HepG2 (cell line): Measurements from ENCODE around the gene DENND5B. TPM values are rescaled to one million over a fixed set of nuclear protein-coding genes. Genes with fewer than 3 reads are reported as not detected.

Source experiments
- CENPX ChIP-seq: sonication (generic); formaldehyde crosslinking; IDR thresholded peaks from 2 replicates; pipeline ENCODE4 v1.9.0; 2021; ENCODE audit warnings: mild to moderate bottlenecking, missing genetic modification reagents, moderate library complexity
- ETV5 ChIP-seq: IDR thresholded peaks from 2 replicates; pipeline ENCODE4 v1.6.1; 2018; ENCODE audit warnings: missing biosample characterization, missing genetic modification reagents, inconsistent platforms, borderline replicate concordance
- KAT8 ChIP-seq: IDR thresholded peaks from 2 replicates; pipeline ENCODE4 v1.6.1; 2016; ENCODE audit warnings: missing genetic modification reagents, missing compliant biosample characterization
- KLF9 ChIP-seq: IDR thresholded peaks from 2 replicates; pipeline ENCODE4 v1.6.1; 2016; ENCODE audit warnings: low read depth
- MIER3 ChIP-seq: IDR thresholded peaks from 2 replicates; pipeline ENCODE4 v1.6.1; 2016; ENCODE audit warnings: missing compliant biosample characterization, borderline replicate concordance
- MTF1 ChIP-seq: sonication (generic); formaldehyde crosslinking; IDR thresholded peaks from 2 replicates; pipeline ENCODE4 v1.5.0; 2020; ENCODE audit warnings: missing genetic modification reagents
- NFIB ChIP-seq: sonication (generic); formaldehyde crosslinking; IDR thresholded peaks from 2 replicates; pipeline ENCODE4 v1.9.0; 2021; ENCODE audit warnings: missing genetic modification reagents, mild to moderate bottlenecking, borderline replicate concordance
- RFX5 ChIP-seq: IDR thresholded peaks from 2 replicates; pipeline ENCODE4 v1.6.1; 2011; ENCODE audit warnings: low read depth, low read length, improper control_type of control experiment
- SRSF9 ChIP-seq: fragments of 200-400 bp; formaldehyde crosslinking; IDR thresholded peaks from 2 replicates; pipeline ENCODE4 v1.6.1; 2018; ENCODE audit warnings: borderline replicate concordance, mild to moderate bottlenecking, low read depth, low read length; ENCODE audit not compliant: insufficient read depth, poor library complexity, severe bottlenecking
- TCF7 ChIP-seq: sonication (generic); IDR thresholded peaks from 2 replicates; pipeline ENCODE4 v1.6.1; 2016; ENCODE audit warnings: antibody characterized with exemption, low read depth
- ZNF121 ChIP-seq: sonication (generic); formaldehyde crosslinking; IDR thresholded peaks from 2 replicates; pipeline ENCODE4 v1.5.0; 2020; ENCODE audit warnings: mild to moderate bottlenecking, missing genetic modification reagents
- ZNF326 ChIP-seq: sonication (generic); formaldehyde crosslinking; IDR thresholded peaks from 2 replicates; pipeline ENCODE4 v1.4.0; 2020; ENCODE audit warnings: missing genetic modification reagents, borderline replicate concordance
- ZNF333 ChIP-seq: sonication (generic); formaldehyde crosslinking; IDR thresholded peaks from 2 replicates; pipeline ENCODE4 v1.4.0; 2020; ENCODE audit warnings: mild to moderate bottlenecking, missing genetic modification reagents, borderline replicate concordance
- ZNF773 ChIP-seq: sonication (generic); formaldehyde crosslinking; IDR thresholded peaks from 2 replicates; pipeline ENCODE4 v1.4.0; 2020; ENCODE audit warnings: missing genetic modification reagents, borderline replicate concordance
- ZSCAN31 ChIP-seq: sonication (generic); formaldehyde crosslinking; IDR thresholded peaks from 2 replicates; pipeline ENCODE4 v1.5.0; 2020; ENCODE audit warnings: low read depth, mild to moderate bottlenecking, missing genetic modification reagents
- polyA plus RNA-seq, 8 experiments: library from polyadenylated mRNA; depleted of rRNA in 3 of 8; stranded (reverse) in 7 of 8; unstranded in 1 of 8; fragments of >200 nt; fragmentation: Illumina TruSeq in 4 of 8; extraction: Trizol in 4 of 8; gene quantifications; 2 replicates each; pipeline versions ENCODE4 v1.2.1 to v1.2.3, GENCODE V29; 2011 to 2016; ENCODE audit warnings: low read depth in 4 of 8, missing spikeins in 1 of 8, mixed read lengths in 1 of 8; ENCODE audit not compliant: insufficient read depth in 1 of 8
- total RNA-seq, 5 experiments: library from RNA; depleted of rRNA; stranded (reverse); fragments of >200 nt; fragmentation: Illumina TruSeq; extraction: Trizol; gene quantifications; 2 replicates each; pipeline ENCODE4 v1.2.3, GENCODE V29; 2016; ENCODE audit warnings: low read depth in 1 of 5
- TF ChIP-seq, protein P1 (sequence below): IDR thresholded peaks from 2 replicates; pipeline ENCODE4 v1.6.1; 2016; ENCODE audit warnings: low read depth, control low read depth
- TF ChIP-seq, protein P2 (sequence below): sonication (generic); formaldehyde crosslinking; conservative IDR thresholded peaks from 2 replicates; pipeline ENCODE4 v1.4.0; 2020; ENCODE audit warnings: missing genetic modification reagents
- TF ChIP-seq, protein P3 (sequence below): sonication (generic); formaldehyde crosslinking; IDR thresholded peaks from 2 replicates; pipeline ENCODE4 v1.4.0; 2020; ENCODE audit warnings: mild to moderate bottlenecking, missing genetic modification reagents
- TF ChIP-seq, protein P4 (sequence below): sonication (generic); formaldehyde crosslinking; IDR thresholded peaks from 2 replicates; pipeline ENCODE4 v1.4.0; 2020; ENCODE audit warnings: low read depth, mild to moderate bottlenecking, missing genetic modification reagents
- TF ChIP-seq, protein P5 (sequence below): sonication (generic); formaldehyde crosslinking; IDR thresholded peaks from 2 replicates; pipeline ENCODE4 v1.8.1; 2022; ENCODE audit warnings: low read depth, mild to moderate bottlenecking, missing genetic modification reagents

The DENND5B gene
- total and polyA plus RNA-seq, 2 of the 13 experiments (the other 11 are each of a cell fraction or from before 2014, with no cell fraction given): 14.7 to 18.7 TPM

DNA sequence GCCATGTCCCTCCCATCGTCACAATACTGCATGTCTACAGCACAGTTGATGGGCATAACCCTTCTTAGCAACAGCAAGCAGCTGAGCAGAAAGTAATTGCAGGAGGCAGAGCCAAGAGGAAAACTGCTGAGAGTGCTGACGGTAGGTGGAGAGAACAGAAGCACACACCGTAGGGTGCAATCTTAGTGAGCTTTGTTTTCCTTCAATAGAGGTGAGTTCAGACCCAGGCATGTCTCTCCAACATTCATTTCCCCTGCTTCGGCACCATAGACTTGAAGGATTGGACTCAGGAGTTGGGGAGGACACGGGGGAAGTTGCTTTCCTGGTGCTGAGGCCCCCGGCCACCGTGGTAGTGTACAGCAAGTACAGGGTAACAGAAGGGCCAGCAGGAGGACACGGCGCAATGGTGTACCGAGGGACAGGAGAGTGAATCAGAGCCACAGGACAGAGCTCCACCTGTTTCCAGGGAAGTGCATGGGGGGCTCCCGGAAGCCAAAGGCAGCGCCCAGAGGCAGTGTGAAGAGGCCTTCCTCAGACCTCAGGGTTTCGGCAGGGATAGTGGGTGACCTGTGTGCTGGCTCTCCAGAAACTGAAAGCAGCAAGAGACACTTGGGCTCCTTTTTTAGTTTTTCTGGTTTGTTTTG is 228.7 kb downstream of the DENND5B start (continued):
- TF ChIP-seq KAT8 (no peak; the same call in 1 of the 2 replicates), TCF7 (no peak), SRSF9 (no peak), RFX5 (no peak), ZNF333 (CRISPR knock-in tag) (no peak), ZSCAN31 (CRISPR knock-in tag) (no peak), ZNF773 (CRISPR knock-in tag) (no peak), KLF9 (CRISPR knock-in tag) (0 out of 2 replicates have a peak, but pooled peaks have one; percentile 67), NFIB (CRISPR knock-in tag) (no peak), MTF1 (CRISPR knock-in tag) (no peak), ETV5 (CRISPR knock-in tag) (peak; percentile 64; the same call in 1 of the 2 replicates), ZNF326 (CRISPR knock-in tag) (no peak), CENPX (CRISPR knock-in tag) (no peak), MIER3 (no peak), ZNF121 (CRISPR knock-in tag) (0 out of 2 replicates have a peak, but pooled peaks have one; percentile 12)
- TF ChIP-seq, protein P1, sequence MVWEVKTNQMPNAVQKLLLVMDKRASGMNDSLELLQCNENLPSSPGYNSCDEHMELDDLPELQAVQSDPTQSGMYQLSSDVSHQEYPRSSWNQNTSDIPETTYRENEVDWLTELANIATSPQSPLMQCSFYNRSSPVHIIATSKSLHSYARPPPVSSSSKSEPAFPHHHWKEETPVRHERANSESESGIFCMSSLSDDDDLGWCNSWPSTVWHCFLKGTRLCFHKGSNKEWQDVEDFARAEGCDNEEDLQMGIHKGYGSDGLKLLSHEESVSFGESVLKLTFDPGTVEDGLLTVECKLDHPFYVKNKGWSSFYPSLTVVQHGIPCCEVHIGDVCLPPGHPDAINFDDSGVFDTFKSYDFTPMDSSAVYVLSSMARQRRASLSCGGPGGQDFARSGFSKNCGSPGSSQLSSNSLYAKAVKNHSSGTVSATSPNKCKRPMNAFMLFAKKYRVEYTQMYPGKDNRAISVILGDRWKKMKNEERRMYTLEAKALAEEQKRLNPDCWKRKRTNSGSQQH (CRISPR knock-in tag): no peak
- TF ChIP-seq, protein P2, sequence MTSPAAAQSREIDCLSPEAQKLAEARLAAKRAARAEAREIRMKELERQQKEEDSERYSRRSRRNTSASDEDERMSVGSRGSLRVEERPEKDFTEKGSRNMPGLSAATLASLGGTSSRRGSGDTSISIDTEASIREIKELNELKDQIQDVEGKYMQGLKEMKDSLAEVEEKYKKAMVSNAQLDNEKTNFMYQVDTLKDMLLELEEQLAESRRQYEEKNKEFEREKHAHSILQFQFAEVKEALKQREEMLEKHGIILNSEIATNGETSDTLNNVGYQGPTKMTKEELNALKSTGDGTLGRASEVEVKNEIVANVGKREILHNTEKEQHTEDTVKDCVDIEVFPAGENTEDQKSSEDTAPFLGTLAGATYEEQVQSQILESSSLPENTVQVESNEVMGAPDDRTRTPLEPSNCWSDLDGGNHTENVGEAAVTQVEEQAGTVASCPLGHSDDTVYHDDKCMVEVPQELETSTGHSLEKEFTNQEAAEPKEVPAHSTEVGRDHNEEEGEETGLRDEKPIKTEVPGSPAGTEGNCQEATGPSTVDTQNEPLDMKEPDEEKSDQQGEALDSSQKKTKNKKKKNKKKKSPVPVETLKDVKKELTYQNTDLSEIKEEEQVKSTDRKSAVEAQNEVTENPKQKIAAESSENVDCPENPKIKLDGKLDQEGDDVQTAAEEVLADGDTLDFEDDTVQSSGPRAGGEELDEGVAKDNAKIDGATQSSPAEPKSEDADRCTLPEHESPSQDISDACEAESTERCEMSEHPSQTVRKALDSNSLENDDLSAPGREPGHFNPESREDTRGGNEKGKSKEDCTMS: no peak
- TF ChIP-seq, protein P3, sequence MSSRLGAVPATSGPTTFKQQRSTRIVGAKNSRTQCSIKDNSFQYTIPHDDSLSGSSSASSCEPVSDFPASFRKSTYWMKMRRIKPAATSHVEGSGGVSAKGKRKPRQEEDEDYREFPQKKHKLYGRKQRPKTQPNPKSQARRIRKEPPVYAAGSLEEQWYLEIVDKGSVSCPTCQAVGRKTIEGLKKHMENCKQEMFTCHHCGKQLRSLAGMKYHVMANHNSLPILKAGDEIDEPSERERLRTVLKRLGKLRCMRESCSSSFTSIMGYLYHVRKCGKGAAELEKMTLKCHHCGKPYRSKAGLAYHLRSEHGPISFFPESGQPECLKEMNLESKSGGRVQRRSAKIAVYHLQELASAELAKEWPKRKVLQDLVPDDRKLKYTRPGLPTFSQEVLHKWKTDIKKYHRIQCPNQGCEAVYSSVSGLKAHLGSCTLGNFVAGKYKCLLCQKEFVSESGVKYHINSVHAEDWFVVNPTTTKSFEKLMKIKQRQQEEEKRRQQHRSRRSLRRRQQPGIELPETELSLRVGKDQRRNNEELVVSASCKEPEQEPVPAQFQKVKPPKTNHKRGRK (CRISPR knock-in tag): no peak
- TF ChIP-seq, protein P4, sequence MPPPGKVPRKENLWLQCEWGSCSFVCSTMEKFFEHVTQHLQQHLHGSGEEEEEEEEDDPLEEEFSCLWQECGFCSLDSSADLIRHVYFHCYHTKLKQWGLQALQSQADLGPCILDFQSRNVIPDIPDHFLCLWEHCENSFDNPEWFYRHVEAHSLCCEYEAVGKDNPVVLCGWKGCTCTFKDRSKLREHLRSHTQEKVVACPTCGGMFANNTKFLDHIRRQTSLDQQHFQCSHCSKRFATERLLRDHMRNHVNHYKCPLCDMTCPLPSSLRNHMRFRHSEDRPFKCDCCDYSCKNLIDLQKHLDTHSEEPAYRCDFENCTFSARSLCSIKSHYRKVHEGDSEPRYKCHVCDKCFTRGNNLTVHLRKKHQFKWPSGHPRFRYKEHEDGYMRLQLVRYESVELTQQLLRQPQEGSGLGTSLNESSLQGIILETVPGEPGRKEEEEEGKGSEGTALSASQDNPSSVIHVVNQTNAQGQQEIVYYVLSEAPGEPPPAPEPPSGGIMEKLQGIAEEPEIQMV: no peak
- TF ChIP-seq, protein P5, sequence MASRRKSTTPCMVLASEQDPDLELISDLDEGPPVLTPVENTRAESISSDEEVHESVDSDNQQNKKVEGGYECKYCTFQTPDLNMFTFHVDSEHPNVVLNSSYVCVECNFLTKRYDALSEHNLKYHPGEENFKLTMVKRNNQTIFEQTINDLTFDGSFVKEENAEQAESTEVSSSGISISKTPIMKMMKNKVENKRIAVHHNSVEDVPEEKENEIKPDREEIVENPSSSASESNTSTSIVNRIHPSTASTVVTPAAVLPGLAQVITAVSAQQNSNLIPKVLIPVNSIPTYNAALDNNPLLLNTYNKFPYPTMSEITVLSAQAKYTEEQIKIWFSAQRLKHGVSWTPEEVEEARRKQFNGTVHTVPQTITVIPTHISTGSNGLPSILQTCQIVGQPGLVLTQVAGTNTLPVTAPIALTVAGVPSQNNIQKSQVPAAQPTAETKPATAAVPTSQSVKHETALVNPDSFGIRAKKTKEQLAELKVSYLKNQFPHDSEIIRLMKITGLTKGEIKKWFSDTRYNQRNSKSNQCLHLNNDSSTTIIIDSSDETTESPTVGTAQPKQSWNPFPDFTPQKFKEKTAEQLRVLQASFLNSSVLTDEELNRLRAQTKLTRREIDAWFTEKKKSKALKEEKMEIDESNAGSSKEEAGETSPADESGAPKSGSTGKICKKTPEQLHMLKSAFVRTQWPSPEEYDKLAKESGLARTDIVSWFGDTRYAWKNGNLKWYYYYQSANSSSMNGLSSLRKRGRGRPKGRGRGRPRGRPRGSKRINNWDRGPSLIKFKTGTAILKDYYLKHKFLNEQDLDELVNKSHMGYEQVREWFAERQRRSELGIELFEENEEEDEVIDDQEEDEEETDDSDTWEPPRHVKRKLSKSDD (CRISPR knock-in tag): no peak
